GM06990 (cell line): ENCODE data around the gene CARD10.

Experiments used
- DNase-seq: peaks from one replicate; pipeline ENCODE4 v3.0.0-alpha.2; 2011; ENCODE audit not compliant: insufficient read length; ENCODE audit errors: extremely low read depth
- H3K27me3 ChIP-seq: replicated peaks from 2 replicates; pipeline ENCODE4 v1.6.0; 2011; ENCODE audit warnings: low read length; ENCODE audit not compliant: control insufficient read depth, insufficient read depth
- H3K36me3 ChIP-seq: 2 replicates; pipeline ENCODE4 v1.5.1; 2011; ENCODE audit warnings: low read length; ENCODE audit not compliant: control insufficient read depth, insufficient read depth
- H3K4me3 ChIP-seq: replicated peaks from 2 replicates; pipeline ENCODE4 v1.5.1; 2011; ENCODE audit warnings: low read depth, mild to moderate bottlenecking, control low read depth, low read length
- CTCF ChIP-seq: IDR thresholded peaks from 2 replicates; pipeline ENCODE4 v1.5.1; 2011; ENCODE audit warnings: low read length, control low read depth, mild to moderate bottlenecking, inconsistent platforms; ENCODE audit not compliant: insufficient read depth, poor library complexity, severe bottlenecking

The CARD10 gene

GRCh38 chr22:37443086-37443485, 76.1 kb downstream of the CARD10 start:
- 0 out of 2 replicates have a peak, but pooled peaks cover 2% of the 10 kb centered on the region for H3K27me3 ChIP-seq
- no peaks in the 10 kb centered on the region for H3K36me3 ChIP-seq
- no peak for DNase-seq
- H3K4me3 ChIP-seq: no peak overlapping the region
- no peak for TF ChIP-seq CTCF

GRCh38 chr22:37442537-37442936, 76.7 kb downstream of the CARD10 start:
- no peaks in the 10 kb centered on the region for H3K36me3 ChIP-seq
- TF ChIP-seq CTCF: no peak
- H3K27me3 ChIP-seq: 0 out of 2 replicates have a peak, but pooled peaks cover 2% of the 10 kb centered on the region

GRCh38 chr22:37442135-37442534, 77.1 kb downstream of the CARD10 start:
- TF ChIP-seq CTCF: no peak
- DNase-seq: no peak
- H3K36me3 ChIP-seq: no peaks in the 10 kb centered on the region
- H3K4me3 ChIP-seq: no peak overlapping the region
- H3K27me3 ChIP-seq: 0 out of 2 replicates have a peak, but pooled peaks cover 2% of the 10 kb centered on the region

More at GRCh38 chr22:37442537-37442936, 76.7 kb downstream of the CARD10 start:
- H3K4me3 ChIP-seq: no peak overlapping the region
- no peak for DNase-seq

- Histone ChIP-seq H3K27me3 (0 out of 2 replicates have a peak, but pooled peaks cover 2% of the 10 kb centered on the region), H3K36me3 (no peaks in the 10 kb centered on the region), H3K4me3 (no peak overlapping the region)
- no peak for TF ChIP-seq CTCF
- no peak for DNase-seq
Observed at GRCh38 chr22:37440875-37441274, 78.3 kb downstream of the CARD10 start.
